H1 (cell line): ENCODE data around the gene TNRC6C. TPM values are rescaled to one million over a fixed set of nuclear protein-coding genes. Genes with fewer than 3 reads are reported as not detected.

Experiments used
- CTCF ChIA-PET: fragments of 300-600 bp; sonication (Branson Sonifier 250); formaldehyde crosslinking; loops from one replicate; lab custom pipeline; 2021; ENCODE audit not compliant: partially characterized antibody; lab: Charles Lee
- POLR2A ChIA-PET: fragments of 300-600 bp; sonication (Branson Sonifier 250); formaldehyde crosslinking; loops from one replicate; lab custom pipeline; 2021; ENCODE audit warnings: inconsistent platforms; ENCODE audit not compliant: partially characterized antibody; lab: Charles Lee
- DNase-seq, 2 experiments: peaks; one replicate each; pipeline versions ENCODE4 v3.0.0 to v3.0.0-alpha.2; 2010 to 2022; ENCODE audit warnings: low spot score in 2 of 2, low read depth in 1 of 2, mixed read lengths in 1 of 2
- FAIRE-seq: peaks from 2 replicates; lab custom pipeline; 2011; peaks lifted over from hg19 to GRCh38; lab: Jason Lieb, UNC
- H2AFZ ChIP-seq: 2 replicates; pipeline ENCODE4 v1.8.1; 2012; ENCODE audit warnings: low read length, inconsistent platforms
- H2AK5ac ChIP-seq: 2 replicates; pipeline ENCODE4 v1.6.1; 2013; ENCODE audit warnings: low read depth, low read length
- H2BK120ac ChIP-seq: replicated peaks from 2 replicates; pipeline ENCODE3; 2013; ENCODE audit warnings: low read depth, low read length, inconsistent platforms
- H2BK12ac ChIP-seq: 2 replicates; pipeline ENCODE4 v1.6.1; 2013; ENCODE audit warnings: low read depth, low read length
- H2BK15ac ChIP-seq: 2 replicates; pipeline ENCODE4 v1.6.1; 2013; ENCODE audit warnings: low read length
- H2BK20ac ChIP-seq: 2 replicates; pipeline ENCODE4 v1.6.1; 2013; ENCODE audit warnings: low read length
- H2BK5ac ChIP-seq: 2 replicates; pipeline ENCODE4 v1.6.1; 2013; ENCODE audit warnings: low read depth, low read length
- H3K14ac ChIP-seq: 2 replicates; pipeline ENCODE4 v1.6.1; 2013; ENCODE audit warnings: inconsistent platforms; ENCODE audit not compliant: insufficient read length
- H3K18ac ChIP-seq: 2 replicates; pipeline ENCODE4 v1.6.1; 2013; ENCODE audit warnings: low read length; ENCODE audit errors: extremely low read depth
- H3K23ac ChIP-seq: 2 replicates; pipeline ENCODE4 v1.6.1; 2013; ENCODE audit warnings: inconsistent platforms; ENCODE audit not compliant: insufficient read length
- H3K23me2 ChIP-seq: 2 replicates; pipeline ENCODE4 v1.6.1; 2013; ENCODE audit warnings: low read depth, low read length
- H3K27ac ChIP-seq: 2 replicates; pipeline ENCODE4 v1.6.1; 2011; ENCODE audit warnings: low read depth, low read length, inconsistent platforms
- H3K27me3 ChIP-seq, 4 experiments: replicated peaks in 1 of 4; 1 replicate in 1 of 4; 2 replicates in 3 of 4; pipeline versions ENCODE4 v1.6.1 to v1.8.1; 2011 to 2013; ENCODE audit warnings: low read length in 3 of 4, mild to moderate bottlenecking in 3 of 4, inconsistent platforms in 2 of 4, mixed read lengths in 2 of 4, moderate library complexity in 1 of 4; ENCODE audit not compliant: control insufficient read depth in 3 of 4, insufficient read depth in 3 of 4; ENCODE audit errors: extremely low read depth in 1 of 4
- H3K36me3 ChIP-seq, 4 experiments: 2 replicates each; pipeline versions ENCODE4 v1.6.1 to v1.8.1; 2011 to 2013; ENCODE audit warnings: mild to moderate bottlenecking in 4 of 4, low read length in 3 of 4, moderate library complexity in 2 of 4, control low read depth in 1 of 4, inconsistent platforms in 1 of 4; ENCODE audit not compliant: insufficient read depth in 4 of 4, control insufficient read depth in 2 of 4
- H3K4ac ChIP-seq: replicated peaks from 2 replicates; pipeline ENCODE3; 2013; ENCODE audit warnings: low read length, low read depth, mixed read lengths, inconsistent platforms; ENCODE audit not compliant: insufficient read length
- H3K4me1 ChIP-seq, 4 experiments: replicated peaks in 1 of 4; 1 replicate in 1 of 4; 2 replicates in 3 of 4; pipeline versions ENCODE4 v1.6.1 to v1.8.1; 2011 to 2013; ENCODE audit warnings: low read length in 3 of 4, inconsistent platforms in 2 of 4, mixed read lengths in 1 of 4; ENCODE audit not compliant: insufficient read depth in 4 of 4, control insufficient read depth in 3 of 4
- H3K4me2 ChIP-seq, 2 experiments: 2 replicates each; pipeline versions ENCODE4 v1.6.1 to v1.8.1; 2011 to 2013; ENCODE audit warnings: low read depth in 2 of 2, low read length in 2 of 2, control low read depth in 1 of 2, inconsistent platforms in 1 of 2, mild to moderate bottlenecking in 1 of 2; ENCODE audit not compliant: insufficient read depth in 1 of 2
- H3K4me3 ChIP-seq, 4 experiments: fragments of 200-600, 300-600 bp in 1 of 4; sonication (generic), shearing (Covaris generic), sonication (Bioruptor Twin) in 1 of 4; 2 replicates each; pipeline versions ENCODE4 v1.5.1 to v1.8.1; 2011 to 2016; ENCODE audit warnings: low read length in 4 of 4, low read depth in 3 of 4, control low read depth in 2 of 4, inconsistent platforms in 2 of 4, mild to moderate bottlenecking in 2 of 4, mixed read lengths in 1 of 4, moderate library complexity in 1 of 4; ENCODE audit not compliant: insufficient read depth in 2 of 4; ENCODE audit errors: extremely low read depth in 1 of 4
- H3K56ac ChIP-seq: replicated peaks from 2 replicates; pipeline ENCODE3; 2013; ENCODE audit warnings: low read depth, mild to moderate bottlenecking, mixed read lengths, low read length, inconsistent platforms; ENCODE audit not compliant: insufficient read length
- H3K79me1 ChIP-seq: 2 replicates; pipeline ENCODE4 v1.6.1; 2013; ENCODE audit warnings: low read depth, low read length, control low read depth
- H3K79me2 ChIP-seq, 2 experiments: 2 replicates each; pipeline versions ENCODE4 v1.6.1 to v1.8.1; 2012 to 2013; ENCODE audit warnings: low read length in 2 of 2, mild to moderate bottlenecking in 2 of 2, inconsistent platforms in 1 of 2; ENCODE audit not compliant: insufficient read depth in 2 of 2, control insufficient read depth in 1 of 2
- H3K9ac ChIP-seq, 4 experiments: replicated peaks in 1 of 4; 1 replicate in 1 of 4; 2 replicates in 3 of 4; pipeline versions ENCODE4 v1.6.1 to v1.8.1; 2011 to 2013; ENCODE audit warnings: low read depth in 3 of 4, low read length in 3 of 4, control low read depth in 2 of 4, mild to moderate bottlenecking in 2 of 4, moderate library complexity in 2 of 4, inconsistent platforms in 1 of 4; ENCODE audit errors: extremely low read depth in 1 of 4
- H3K9me3 ChIP-seq, 2 experiments: 2 replicates each; pipeline versions ENCODE4 v1.6.1 to v1.8.1; 2012 to 2013; ENCODE audit warnings: mild to moderate bottlenecking in 2 of 2, moderate library complexity in 2 of 2, control low read depth in 1 of 2, inconsistent platforms in 1 of 2, low read depth in 1 of 2, low read length in 1 of 2, mixed read lengths in 1 of 2; ENCODE audit not compliant: insufficient read depth in 2 of 2
- H4K20me1 ChIP-seq, 2 experiments: replicated peaks in 1 of 2; 2 replicates each; pipeline versions ENCODE3 to v1.8.1; 2011 to 2013; ENCODE audit warnings: inconsistent platforms in 2 of 2, low read length in 2 of 2, mild to moderate bottlenecking in 1 of 2; ENCODE audit not compliant: insufficient read depth in 2 of 2, control insufficient read depth in 1 of 2
- H4K5ac ChIP-seq: 2 replicates; pipeline ENCODE4 v1.6.1; 2013; ENCODE audit warnings: low read length, low read depth, mixed read lengths, inconsistent platforms; ENCODE audit not compliant: insufficient read length
- H4K8ac ChIP-seq: 2 replicates; pipeline ENCODE4 v1.8.0; 2013; ENCODE audit warnings: mild to moderate bottlenecking, moderate library complexity, low read length, inconsistent platforms; ENCODE audit not compliant: insufficient read depth; ENCODE audit errors: extremely low read depth
- H4K91ac ChIP-seq: replicated peaks from 2 replicates; pipeline ENCODE3; 2013; ENCODE audit warnings: low read length, mixed read lengths, inconsistent platforms; ENCODE audit not compliant: insufficient read length
- ATF3 ChIP-seq: IDR thresholded peaks from 2 replicates; pipeline ENCODE4 v1.6.1; 2011; ENCODE audit warnings: low read depth, mild to moderate bottlenecking, low read length; ENCODE audit not compliant: insufficient read depth
- RNF2 ChIP-seq: fragments of 200-900, 300-1000 bp; sonication (generic); IDR thresholded peaks from 2 replicates; pipeline ENCODE4 v1.7.1; 2016; ENCODE audit warnings: borderline replicate concordance, low read depth, mild to moderate bottlenecking, antibody characterized with exemption, low read length; ENCODE audit not compliant: poor library complexity, severe bottlenecking; ENCODE audit errors: missing control alignments
- TBP ChIP-seq: IDR thresholded peaks from 2 replicates; pipeline ENCODE4 v1.6.1; 2011; ENCODE audit warnings: low read depth, low read length, improper control_type of control experiment
- WGBS, 2 experiments: shearing (Covaris generic) in 1 of 2; methylation state at CpG; one replicate each; pipeline versions ENCODE4 v1.1.6 to v1.1.7; 2013 to 2015; ENCODE audit warnings: low lambda C conversion rate in 2 of 2, mixed read lengths in 2 of 2, inconsistent platforms in 1 of 2, low coverage in 1 of 2, missing lambda C conversion rate in 1 of 2; ENCODE audit not compliant: insufficient replicate concordance in 2 of 2, insufficient coverage in 1 of 2, insufficient read length in 1 of 2; ENCODE audit errors: extremely low coverage in 1 of 2, missing lambda C conversion rate in 1 of 2; 5-methylcytosine and 5-hydroxymethylcytosine counted together
- polyA plus RNA-seq, 7 experiments: library from polyadenylated mRNA; depleted of rRNA in 3 of 7; stranded (reverse) in 5 of 7; unstranded in 2 of 7; fragments of >200 nt in 5 of 7; fragments of 200-250 nt in 2 of 7; gene quantifications; 1 replicate in 5 of 7; 2 replicates in 1 of 7; 4 replicates in 1 of 7; pipeline versions ENCODE4 v1.2.1 to v1.2.3, GENCODE V29; 2011 to 2013; ENCODE audit warnings: missing spikeins in 2 of 7, mixed read lengths in 2 of 7
- total RNA-seq: library from RNA; stranded (reverse); fragmentation: NEBNext Ultra II Directional; extraction: Animal tissue kit (Norgen Biotek cat#: 25700); gene quantifications from 2 replicates; pipeline ENCODE4 v1.2.1, GENCODE V29; 2021

The TNRC6C gene
- total and polyA plus RNA-seq, 2 of the 8 experiments (the other 6 are each of a cell fraction or from before 2014, with no cell fraction given): 2.8 to 28.9 TPM

GRCh38 chr17:77957235-77957856 lies 1.2 kb upstream of the TNRC6C start:
- POLR2A ChIA-PET: interaction anchor here (0.5 to 6.0 kb wide), 33 partner anchors 9 to 976 kb away, joined by 3 to 100 read pairs (median 6); partner anchors contain the start of gene TMC6
- H3K4me1 ChIP-seq: peaks cover 1 to 5% (median 4%) of the 10 kb centered on the region in 4 experiments; a peak in 4 of 7 replicates

More at GRCh38 chr17:77957235-77957856, 1.2 kb upstream of the TNRC6C start:
- no peak overlapping the region for H4K91ac ChIP-seq
- H2BK20ac ChIP-seq: no peak overlapping the region
- TF ChIP-seq ATF3: no peak
- TF ChIP-seq TBP: no peak
- TF ChIP-seq RNF2: peak; percentile 44
- 0 out of 2 replicates have a peak overlapping the region, but pooled peaks have one; percentile 2 for H2BK15ac ChIP-seq
- no peaks in the 10 kb centered on the region for H3K9me3 ChIP-seq
- 29% methylated on average over 24 of the region's 24 CpGs; no CpG with 5 or more reads in 1 of the 2 experiments for WGBS, 2 experiments
- no peak overlapping the region for H3K4ac ChIP-seq
- peak overlapping the region; percentile 55 to 79 (median 70) for H3K4me3 ChIP-seq
- FAIRE-seq: no peak
- H3K18ac ChIP-seq: peak overlapping the region; percentile 96
- H3K23me2 ChIP-seq: peaks cover 24% of the 10 kb centered on the region
- no peak overlapping the region; the same call in 1 of the 2 replicates for H2BK5ac ChIP-seq
- H4K5ac ChIP-seq: no peak overlapping the region
- H2AFZ ChIP-seq: 0 out of 2 replicates have a peak overlapping the region, but pooled peaks have one; percentile 6
- CTCF ChIA-PET: interaction anchor here (0.8 to 2.0 kb wide), 6 partner anchors 9 to 194 kb away, joined by 3 to 6 read pairs (median 3); no protein-coding TSS in a partner anchor
- H2BK120ac ChIP-seq: peak overlapping the region; percentile 31
- peak overlapping the region; percentile 61 for H4K8ac ChIP-seq
- H2BK12ac ChIP-seq: peak overlapping the region; percentile 78
- peaks cover 7 to 30% of the 10 kb centered on the region in 2 experiments; a peak in 3 of 4 replicates for H3K79me2 ChIP-seq
- peak overlapping the region; percentile 55 for H3K14ac ChIP-seq
- no peak overlapping the region for H3K56ac ChIP-seq
- no peaks in the 10 kb centered on the region for H3K36me3 ChIP-seq
- peaks cover 4% of the 10 kb centered on the region; the same call in 1 of the 2 replicates for H3K79me1 ChIP-seq
- no peak for DNase-seq
- no peak overlapping the region for H3K27ac ChIP-seq
- peaks cover 6 to 30% (median 20%) of the 10 kb centered on the region in 4 experiments for H3K27me3 ChIP-seq
- H2AK5ac ChIP-seq: no peak overlapping the region
- peak overlapping the region in 3 of 4 experiments; percentile 54 to 58 (median 58); a peak in 3 of 7 replicates for H3K9ac ChIP-seq
- H3K23ac ChIP-seq: no peak overlapping the region
- H4K20me1 ChIP-seq: peaks cover 0 to 6% of the 10 kb centered on the region in 2 experiments
- peak overlapping the region; percentile 91 to 100 for H3K4me2 ChIP-seq
